ENCODE measurements around the gene CDYL.

Gene CDYL

GRCh38 chr6:4780360-4780812 is 4.2 kb downstream of the CDYL start:
- no peak for TF ChIP-seq CTCF (conservative IDR thresholded peaks at IDR 0.05)
- H3K27ac ChIP-seq: no peak overlapping the region

GRCh38 chr6:4781426-4781825 is 5.2 kb downstream of the CDYL start:
- no peak for TF ChIP-seq CTCF (conservative IDR thresholded peaks at IDR 0.05)
- no peak overlapping the region for H3K27ac ChIP-seq

GRCh38 chr6:4781967-4782575 is 5.9 kb downstream of the CDYL start:
- H3K27ac ChIP-seq: no peak overlapping the region
- TF ChIP-seq CTCF (conservative IDR thresholded peaks at IDR 0.05): no peak

- H3K27ac ChIP-seq: no peak overlapping the region
- TF ChIP-seq CTCF (conservative IDR thresholded peaks at IDR 0.05): no peak
Measured at GRCh38 chr6:4786996-4787395, 10.8 kb downstream of the CDYL start.

GRCh38 chr6:4788482-4788881 is 12.3 kb downstream of the CDYL start:
- TF ChIP-seq CTCF (conservative IDR thresholded peaks at IDR 0.05): no peak
- H3K27ac ChIP-seq: no peak overlapping the region

- no peak for TF ChIP-seq CTCF (conservative IDR thresholded peaks at IDR 0.05)
- no peak overlapping the region for H3K27ac ChIP-seq
Measured at GRCh38 chr6:4788953-4789584, 12.9 kb downstream of the CDYL start.

- TF ChIP-seq CTCF (conservative IDR thresholded peaks at IDR 0.05): no peak
- no peak overlapping the region for H3K27ac ChIP-seq
Measured at GRCh38 chr6:4790158-4790899, 14.1 kb downstream of the CDYL start.
